Fibroblast of lung (primary cell): ENCODE results near the gene MPDU1. TPM values are rescaled to one million over a fixed set of nuclear protein-coding genes. Genes with fewer than 3 reads are reported as not detected.

Source experiments
- DNase-seq, 2 donors: peaks; one replicate each; pipeline versions ENCODE4 v3.0.0 to v3.0.0-alpha.2; 2010; ENCODE audit warnings: low read depth in 2 of 2
- H2AFZ ChIP-seq: 2 replicates; pipeline ENCODE4 v1.5.1; 2012; ENCODE audit warnings: low read length, control low read depth, inconsistent platforms
- H3K27ac ChIP-seq: 2 replicates; pipeline ENCODE4 v1.5.1; 2011; ENCODE audit warnings: low read length, control low read depth; ENCODE audit not compliant: insufficient read depth
- H3K27me3 ChIP-seq: 2 replicates; pipeline ENCODE4 v1.5.1; 2011; ENCODE audit warnings: mild to moderate bottlenecking, low read length; ENCODE audit not compliant: control insufficient read depth, insufficient read depth
- H3K36me3 ChIP-seq: 2 replicates; pipeline ENCODE4 v1.5.1; 2011; ENCODE audit warnings: low read length; ENCODE audit not compliant: control insufficient read depth, insufficient read depth
- H3K4me1 ChIP-seq: 2 replicates; pipeline ENCODE4 v1.5.1; 2011; ENCODE audit warnings: low read length; ENCODE audit not compliant: control insufficient read depth, insufficient read depth; ENCODE audit errors: extremely low read depth
- H3K4me2 ChIP-seq: 2 replicates; pipeline ENCODE4 v1.5.1; 2011; ENCODE audit warnings: low read length, control low read depth; ENCODE audit not compliant: insufficient read depth; ENCODE audit errors: extremely low read depth
- H3K4me3 ChIP-seq, 4 experiments: fragments of 200-600 bp in 1 of 4; sonication (generic) in 1 of 4; replicated peaks in 1 of 4; 2 replicates each; pipeline ENCODE4 v1.5.1; 2011 to 2016; ENCODE audit warnings: low read length in 4 of 4, low read depth in 3 of 4, mild to moderate bottlenecking in 3 of 4, control low read depth in 2 of 4, inconsistent platforms in 1 of 4, mixed read lengths in 1 of 4; ENCODE audit not compliant: insufficient read depth in 1 of 4; ENCODE audit errors: control extremely low read depth in 1 of 4
- H3K79me2 ChIP-seq: 2 replicates; pipeline ENCODE4 v1.5.1; 2012; ENCODE audit warnings: mild to moderate bottlenecking, low read length, inconsistent platforms; ENCODE audit not compliant: control insufficient read depth, insufficient read depth
- H3K9ac ChIP-seq: 2 replicates; pipeline ENCODE4 v1.5.1; 2011; ENCODE audit warnings: mild to moderate bottlenecking, low read length, control low read depth; ENCODE audit not compliant: insufficient read depth
- H3K9me3 ChIP-seq: 2 replicates; pipeline ENCODE4 v1.5.1; 2012; ENCODE audit warnings: low read depth, low read length; ENCODE audit not compliant: control insufficient read depth, insufficient read depth
- H4K20me1 ChIP-seq: 2 replicates; pipeline ENCODE4 v1.5.1; 2011; ENCODE audit warnings: low read length; ENCODE audit not compliant: control insufficient read depth, insufficient read depth; ENCODE audit errors: extremely low read depth
- CTCF ChIP-seq, 2 donors: IDR thresholded peaks in 1 of 2; conservative IDR thresholded peaks in 1 of 2; 1 replicate in 1 of 2; 2 replicates in 1 of 2; pipeline ENCODE4 v1.5.1; 2011 to 2012; ENCODE audit warnings: low read length in 2 of 2, control low read depth in 1 of 2, inconsistent platforms in 1 of 2, low read depth in 1 of 2, mild to moderate bottlenecking in 1 of 2
- EZH2 ChIP-seq: IDR thresholded peaks from 2 replicates; pipeline ENCODE4 v1.5.1; 2012; ENCODE audit warnings: low read length, control low read depth, mild to moderate bottlenecking; ENCODE audit errors: missing control alignments
- polyA plus RNA-seq, 2 donors: library from polyadenylated mRNA; depleted of rRNA in 1 of 2; stranded (reverse) in 1 of 2; unstranded in 1 of 2; fragments of >200 nt; gene quantifications; 2 replicates each; pipeline ENCODE4 v1.2.1, GENCODE V29; 2011 to 2012; ENCODE audit warnings: missing spikeins in 1 of 2
- total RNA-seq: library from RNA; depleted of rRNA; stranded (reverse); fragments of >200 nt; gene quantifications from 2 replicates; pipeline ENCODE4 v1.2.1, GENCODE V29; 2014

MPDU1 gene
- total and polyA plus RNA-seq, 2 donors (not counting 1 experiment from before 2014, with no cell fraction given): 51.9 to 107 TPM

- H4K20me1 ChIP-seq: no peaks in the 10 kb centered on the region
- no peaks in the 10 kb centered on the region for H3K27me3 ChIP-seq
- peaks cover 33% of the 10 kb centered on the region for H3K79me2 ChIP-seq
- DNase-seq: peak; percentile 50 to 62
- peaks cover 21% of the 10 kb centered on the region for H3K4me1 ChIP-seq
- no peak overlapping the region for H2AFZ ChIP-seq
- peaks cover 17% of the 10 kb centered on the region for H3K36me3 ChIP-seq
- no peak overlapping the region for H3K9ac ChIP-seq
- no peaks in the 10 kb centered on the region for H3K9me3 ChIP-seq
- peak overlapping the region in 2 of 4 experiments; percentile 82 to 87 for H3K4me3 ChIP-seq
- TF ChIP-seq CTCF (conservative IDR thresholded peaks at IDR 0.05 in 1 of 2, IDR thresholded peaks at IDR 0.05 in 1 of 2; ENCODE audit: low read depth in 1 of 2, low read length in 2 of 2): peak; percentile 64 to 76
- TF ChIP-seq EZH2: no peak
- H3K4me2 ChIP-seq: peak overlapping the region; percentile 95
- no peak overlapping the region for H3K27ac ChIP-seq
Observed at GRCh38 chr17:7560172-7561027, 23.3 kb upstream of the MPDU1 start.

- TF ChIP-seq CTCF (conservative IDR thresholded peaks at IDR 0.05 in 1 of 2, IDR thresholded peaks at IDR 0.05 in 1 of 2; ENCODE audit: low read depth in 1 of 2, low read length in 2 of 2): peak; percentile 55 to 80
- no peak for TF ChIP-seq EZH2
- peak; percentile 75 to 77 for DNase-seq
Observed at GRCh38 chr17:7561028-7561575, 22.6 kb upstream of the MPDU1 start.

GRCh38 chr17:7561589-7562207 is 22.0 kb upstream of the MPDU1 start, which contains the start of gene SENP3:
TSS of gene SENP3 (plus strand) at chr17:7561919. CDS start at chr17:7563077, 1,158 bp downstream.
- H3K4me3 ChIP-seq: peak within 1 kb of the TSS; percentile 82 to 87 (median 86)
- DNase-seq: peak; percentile 85 to 91
- H3K27me3 ChIP-seq: no peaks in the 10 kb centered on the region
- peak within 1 kb of the TSS; percentile 96 for H3K4me2 ChIP-seq
- peak within 1 kb of the TSS; percentile 80 for H3K27ac ChIP-seq
- no peaks in the 10 kb centered on the region for H3K9me3 ChIP-seq
- peak within 1 kb of the TSS; percentile 68 for H2AFZ ChIP-seq
- peaks cover 35% of the 10 kb centered on the region for H3K79me2 ChIP-seq
- peak within 1 kb of the TSS; percentile 86 for H3K9ac ChIP-seq
- TF ChIP-seq CTCF (conservative IDR thresholded peaks at IDR 0.05 in 1 of 2, IDR thresholded peaks at IDR 0.05 in 1 of 2; ENCODE audit: low read depth in 1 of 2, low read length in 2 of 2) (no peak), EZH2 (no peak)
- H3K36me3 ChIP-seq: peaks cover 19% of the 10 kb centered on the region
- H4K20me1 ChIP-seq: no peaks in the 10 kb centered on the region
- peaks cover 21% of the 10 kb centered on the region for H3K4me1 ChIP-seq

More at GRCh38 chr17:7561028-7561575, 22.6 kb upstream of the MPDU1 start:
- Histone ChIP-seq H3K4me2 (peak overlapping the region; percentile 95), H3K9me3 (no peaks in the 10 kb centered on the region), H4K20me1 (no peaks in the 10 kb centered on the region), H3K9ac (peak overlapping the region; percentile 86), H3K79me2 (peaks cover 35% of the 10 kb centered on the region), H3K27ac (peak overlapping the region; percentile 80), H3K4me1 (peaks cover 21% of the 10 kb centered on the region), H2AFZ (peak overlapping the region; percentile 68), H3K27me3 (no peaks in the 10 kb centered on the region), H3K4me3 (peak overlapping the region; percentile 64 to 87 (median 84)), H3K36me3 (peaks cover 19% of the 10 kb centered on the region)
